Bone marrow (tissue), 2 donors: Measurements from ENCODE around the gene RAD51B.

ENCODE experiments used
- DNase-seq, 2 donors: peaks; one replicate each; lab custom pipeline; 2025; lab: John Stamatoyannopoulos, UW

The RAD51B gene

GRCh38 chr14:67900231-67900630 is 80.7 kb downstream of the RAD51B start:
- DNase-seq: no peak

- DNase-seq: no peak
Observed at GRCh38 chr14:67908052-67908754, 88.6 kb downstream of the RAD51B start.

DNA sequence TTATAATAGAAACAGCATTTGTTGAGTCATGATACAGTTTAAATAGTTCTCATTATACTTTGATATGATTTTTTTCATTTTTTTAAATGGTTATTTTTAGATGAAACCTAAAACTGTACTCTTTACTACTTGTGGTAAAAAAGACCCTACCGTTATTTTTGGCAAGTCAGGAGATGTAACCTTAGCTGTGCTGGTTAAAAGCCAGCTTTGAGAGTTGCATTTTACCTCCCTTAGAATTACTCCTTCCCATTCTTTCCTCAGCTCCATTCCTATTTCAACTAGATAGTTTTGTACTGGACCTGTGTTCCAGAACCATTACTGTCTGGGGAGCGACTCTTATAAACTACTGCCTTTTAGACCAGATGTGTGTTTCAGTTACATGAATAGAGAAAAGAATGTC is 92.0 kb downstream of the RAD51B start:
- DNase-seq: no peak

DNA sequence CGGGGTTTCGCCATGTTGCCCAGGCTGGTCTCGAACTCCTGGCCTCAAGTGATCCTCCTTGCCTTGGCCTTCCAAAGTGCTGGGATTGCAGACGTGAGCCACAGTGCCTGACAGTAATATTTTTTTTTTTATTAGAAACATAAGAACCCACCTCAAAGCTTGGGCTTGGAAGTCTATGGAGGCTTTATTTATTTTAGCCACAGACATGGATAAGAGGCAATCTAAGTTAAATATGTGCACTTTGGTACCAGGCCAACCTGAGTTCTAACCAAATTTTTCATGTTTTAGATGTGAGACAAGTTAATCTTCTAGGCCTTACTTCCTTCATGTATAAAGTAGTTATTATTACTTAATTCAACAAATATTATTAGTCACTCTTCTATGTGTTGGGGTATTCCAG is 96.9 kb downstream of the RAD51B start:
- no peak for DNase-seq

DNA sequence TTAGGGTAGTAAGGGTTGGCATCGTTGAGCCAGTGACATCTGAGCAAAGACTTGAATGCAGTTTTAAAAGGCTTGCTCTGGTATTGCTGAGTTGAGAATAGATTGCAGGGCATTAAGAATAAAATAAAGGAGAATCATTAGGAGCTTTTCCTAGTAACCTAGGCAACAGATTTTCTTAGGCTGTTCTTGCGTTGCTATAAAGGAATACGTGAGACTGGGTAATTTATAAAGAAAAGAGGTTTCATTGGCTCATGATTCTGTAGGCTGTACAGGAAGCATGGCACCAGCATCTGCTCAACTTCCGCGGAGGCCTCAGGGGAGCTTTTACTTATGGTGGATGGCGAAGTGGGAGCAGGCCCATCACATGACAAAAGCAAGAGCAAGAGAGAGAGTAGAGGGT is 97.4 kb downstream of the RAD51B start:
- no peak for DNase-seq

- no peak for DNase-seq
Observed at GRCh38 chr14:67918838-67919237, 99.3 kb downstream of the RAD51B start.

DNA sequence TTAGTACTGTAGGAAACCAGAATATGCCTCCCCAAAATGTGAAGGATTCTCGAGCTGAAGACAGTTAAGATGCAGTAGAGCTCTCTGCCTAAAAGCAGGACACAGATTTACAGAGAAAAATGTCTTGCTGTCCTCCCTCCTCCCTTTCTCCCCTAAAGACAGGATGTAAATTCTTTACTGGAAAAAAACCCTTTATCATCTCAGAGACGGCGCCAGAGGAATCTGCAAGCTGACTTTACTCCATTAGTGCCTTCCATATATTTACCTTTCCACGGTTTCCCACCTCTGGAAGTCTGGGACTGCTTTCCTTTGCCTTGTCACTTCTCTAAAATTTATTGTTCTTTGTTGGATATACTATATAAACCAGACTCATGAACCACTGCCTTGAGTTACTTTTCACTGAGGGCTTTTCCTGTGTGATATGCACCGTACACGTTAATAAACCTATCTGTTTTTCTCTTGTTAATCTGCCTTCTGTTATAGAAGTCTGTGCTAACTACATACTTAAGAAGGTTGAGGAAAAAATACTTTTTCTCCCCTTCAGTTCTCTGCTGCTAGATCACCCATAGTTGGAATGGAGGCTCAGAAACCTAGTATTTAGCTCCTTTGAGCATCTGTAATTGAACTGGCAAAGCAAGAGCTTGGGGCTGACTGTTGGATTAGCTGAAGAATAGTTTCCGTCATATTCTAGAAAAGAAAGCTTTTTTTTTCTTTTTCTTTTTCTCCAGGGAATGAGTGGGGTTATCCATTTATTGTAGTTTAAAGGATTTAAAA is 99.9 kb downstream of the RAD51B start:
- no peak for DNase-seq

GRCh38 chr14:67926821-67927220 is 107.2 kb downstream of the RAD51B start:
- DNase-seq: no peak

- no peak for DNase-seq
Observed at GRCh38 chr14:67927244-67927643, 107.7 kb downstream of the RAD51B start.

- DNase-seq: no peak
Observed at GRCh38 chr14:67928375-67928774, 108.8 kb downstream of the RAD51B start.

- DNase-seq: no peak
Observed at GRCh38 chr14:67932708-67933246, 113.2 kb downstream of the RAD51B start.

DNA sequence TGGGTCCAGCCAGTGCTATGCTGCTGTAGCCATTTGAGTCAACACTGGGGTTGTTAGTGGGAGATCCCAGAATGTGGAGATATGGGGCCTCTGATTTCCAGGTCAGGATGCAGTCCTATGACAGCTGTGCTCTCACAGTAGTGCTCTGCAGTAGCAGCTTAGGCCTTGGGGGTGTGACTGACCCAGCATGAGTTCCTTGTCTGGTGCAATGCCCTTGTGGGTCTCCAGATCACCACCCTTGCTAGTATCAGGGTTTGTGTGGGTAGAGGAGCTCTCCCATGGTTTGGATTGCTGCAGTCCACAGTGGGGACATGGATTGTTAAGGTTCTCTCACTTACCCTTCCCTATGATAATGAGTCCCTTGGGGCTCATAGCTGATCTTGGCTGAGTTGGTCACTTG is 113.7 kb downstream of the RAD51B start:
- no peak for DNase-seq

GRCh38 chr14:67934087-67934486 is 114.5 kb downstream of the RAD51B start:
- peak in 1 of 2 donors; percentile 66 for DNase-seq

- no peak for DNase-seq
Observed at GRCh38 chr14:67934862-67935261, 115.3 kb downstream of the RAD51B start.

- DNase-seq: no peak
Observed at GRCh38 chr14:67935371-67935770, 115.8 kb downstream of the RAD51B start.

DNA sequence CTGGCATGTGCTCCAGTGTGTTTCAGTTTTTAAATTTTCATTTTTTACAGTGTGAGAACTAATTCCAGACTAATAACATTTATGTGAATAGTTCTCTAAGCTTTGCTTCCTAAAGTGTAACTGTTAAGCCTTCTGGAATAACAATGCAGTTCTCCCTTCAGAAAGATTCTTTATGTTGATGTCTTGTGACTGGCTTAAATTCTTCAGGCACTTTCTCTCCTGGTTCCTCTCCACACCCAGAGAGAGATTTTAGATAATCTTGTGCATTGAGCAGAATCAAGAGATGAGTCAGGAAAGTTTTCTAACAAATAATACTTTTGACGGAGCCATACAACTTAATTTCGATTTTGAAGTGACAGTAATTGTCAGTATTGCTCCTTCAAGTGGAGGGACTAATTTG is 118.5 kb downstream of the RAD51B start:
- no peak for DNase-seq

DNA sequence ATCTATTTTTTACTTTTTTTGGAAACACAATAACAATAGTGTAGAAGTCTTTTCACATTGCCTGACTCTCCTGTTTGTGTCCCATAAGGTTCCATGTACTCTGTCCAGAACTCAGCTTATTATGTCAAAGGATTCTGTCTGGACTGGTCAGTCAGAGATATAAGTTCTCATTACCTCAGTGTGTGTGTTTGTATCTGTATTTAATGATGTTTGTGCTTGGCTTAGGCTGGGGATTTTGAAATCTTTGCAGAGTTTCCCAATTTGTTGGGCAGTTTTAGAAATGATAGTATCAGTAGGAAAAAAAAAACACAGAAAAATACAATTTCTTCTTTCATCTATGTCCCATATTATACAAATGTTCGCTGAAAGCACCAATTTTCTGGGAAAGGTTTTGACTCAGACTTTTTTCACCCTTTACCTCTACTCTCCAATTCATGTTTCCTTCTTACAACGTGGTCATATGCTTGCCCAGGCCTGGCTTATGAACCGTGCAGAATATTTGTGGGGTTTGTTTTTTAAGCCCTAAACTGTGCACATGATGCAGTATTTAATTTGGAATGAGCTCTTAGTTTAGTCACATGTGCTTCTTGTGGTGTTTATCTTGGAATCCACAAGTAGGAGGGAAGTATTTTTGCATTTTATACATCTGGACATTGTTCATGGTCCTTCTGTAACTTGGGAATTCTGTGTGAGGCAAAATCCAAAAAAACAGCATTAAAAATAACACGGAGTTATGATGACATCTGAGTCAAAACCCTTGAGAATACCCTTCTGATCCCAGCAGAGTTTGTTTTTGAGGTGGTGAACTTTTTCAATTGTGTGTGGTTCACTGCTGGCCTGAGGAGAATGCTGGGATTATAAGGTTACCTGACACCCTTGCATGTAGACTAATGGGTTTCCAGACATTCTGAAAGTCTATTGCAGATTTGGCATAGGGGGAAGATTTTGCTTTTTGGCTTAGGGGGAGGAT is 121.2 kb downstream of the RAD51B start:
- DNase-seq: no peak

- no peak for DNase-seq
Observed at GRCh38 chr14:67941456-67942018, 122.0 kb downstream of the RAD51B start.

GRCh38 chr14:67942080-67942710 is 122.6 kb downstream of the RAD51B start:
- DNase-seq: no peak

- peak in 1 of 2 donors; percentile 76 for DNase-seq
Observed at GRCh38 chr14:67943947-67944346, 124.4 kb downstream of the RAD51B start.

DNA sequence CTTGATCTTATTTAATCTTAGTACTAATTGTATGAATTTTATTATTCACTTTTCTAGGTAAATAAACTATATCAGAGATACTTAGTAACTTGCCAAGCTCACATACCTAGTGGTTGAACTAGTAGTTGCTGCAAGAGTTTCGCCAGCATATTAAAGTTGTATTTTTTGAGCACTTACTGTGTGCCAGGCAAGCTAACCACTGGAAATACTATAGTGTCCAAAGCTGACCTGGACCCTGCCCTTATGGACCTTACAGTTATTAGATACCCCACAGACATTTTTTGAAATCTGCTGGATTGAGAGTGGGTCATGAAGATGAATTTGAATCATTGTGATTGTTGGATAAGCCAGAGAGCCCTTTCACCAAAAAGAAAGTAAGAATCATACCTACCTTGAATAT is 125.0 kb downstream of the RAD51B start:
- DNase-seq: no peak
